Measurements from ENCODE around the gene NGLY1. TPM values are rescaled to one million over a fixed set of nuclear protein-coding genes. Genes with fewer than 3 reads are reported as not detected.

NGLY1 gene
- total RNA-seq, 1 experiment from 2014 or later = 27.0 TPM

- no peak overlapping the region for H3K56ac ChIP-seq (ENCODE audit: insufficient read length, low read depth, low read length)
- Mint-ChIP-seq H3K27ac (no peak overlapping the region), H3K4me3 (no peak overlapping the region), H3K9me3 (peaks cover 0 to 9% of the 10 kb centered on the region in 2 experiments; a peak in 4 of 5 replicates), H3K36me3 (ENCODE audit: insufficient read depth in 1 of 3, low read depth in 3 of 3) (peaks cover 0 to 4% (median 0%) of the 10 kb centered on the region in 3 experiments; a peak in 1 of 7 replicates), H3K4me1 (peaks cover 14 to 21% of the 10 kb centered on the region in 2 experiments), H3K27me3 (ENCODE audit: low read depth) (no peaks in the 10 kb centered on the region)
- no peak overlapping the region for H3K27ac ChIP-seq (ENCODE audit: insufficient read length, low read depth, low read length)
- no peak overlapping the region for H2AK5ac ChIP-seq (ENCODE audit: insufficient read length, low read length)
- H4K5ac ChIP-seq (ENCODE audit: insufficient read length, low read depth, low read length) = no peak overlapping the region
- no peak overlapping the region for H2BK120ac ChIP-seq (ENCODE audit: low read depth, low read length, poor library complexity, severe bottlenecking)
- H2BK12ac ChIP-seq (ENCODE audit: insufficient read length, low read depth, low read length) = no peak overlapping the region
- H3K4me1 ChIP-seq (ENCODE audit: insufficient read depth, low read length) = peaks cover 5% of the 10 kb centered on the region; the same call in 1 of the 2 replicates
- no peaks in the 10 kb centered on the region for H3K23me2 ChIP-seq (ENCODE audit: insufficient read length, low read depth, low read length, poor library complexity, severe bottlenecking)
- no peak overlapping the region for H3K4ac ChIP-seq (ENCODE audit: low read depth, low read length)
- no peak overlapping the region for H3K14ac ChIP-seq (ENCODE audit: insufficient read depth, low read length)
- no CpG with 5 or more reads among the region's 4 CpGs for WGBS (ENCODE audit: extremely low coverage, insufficient read length, low lambda C conversion rate)
- H4K20me1 ChIP-seq (ENCODE audit: control insufficient read depth, insufficient read depth, insufficient read length) = no peaks in the 10 kb centered on the region
- no peak overlapping the region for H2BK5ac ChIP-seq (ENCODE audit: insufficient read length, low read length)
- no peaks in the 10 kb centered on the region for H3K27me3 ChIP-seq (ENCODE audit: insufficient read depth, low read length)
- no peak overlapping the region for H3K9ac ChIP-seq (ENCODE audit: extremely low read depth, insufficient read length, low read length)
- no peak for TF ChIP-seq CTCF (conservative IDR thresholded peaks at IDR 0.05)
- no peak overlapping the region for H3K4me2 ChIP-seq (ENCODE audit: insufficient read depth, insufficient read length, low read length)
- no peak overlapping the region for H3K18ac ChIP-seq (ENCODE audit: insufficient read length, low read depth, low read length)
- no peaks in the 10 kb centered on the region for H3K79me2 ChIP-seq (ENCODE audit: insufficient read depth, low read length)
- DNase-seq = no peak
- H4K91ac ChIP-seq (ENCODE audit: insufficient read length, low read depth, low read length) = no peak overlapping the region
- no peak overlapping the region for H4K8ac ChIP-seq (replicated peaks; ENCODE audit: insufficient read length, low read depth, low read length)
- H2AFZ ChIP-seq (ENCODE audit: low read length) = no peak overlapping the region
- no peak overlapping the region for H3T11ph ChIP-seq (ENCODE audit: low read length)
- no peaks in the 10 kb centered on the region for H3K79me1 ChIP-seq (ENCODE audit: insufficient read depth, low read depth, low read length, poor library complexity, severe bottlenecking)
- H2BK15ac ChIP-seq (ENCODE audit: low read depth, low read length) = no peak overlapping the region
- H2BK20ac ChIP-seq (ENCODE audit: low read depth, low read length, poor library complexity, severe bottlenecking) = no peak overlapping the region
- no peak overlapping the region for H3K23ac ChIP-seq (ENCODE audit: insufficient read length, low read depth, low read length)
- H3K9me3 ChIP-seq (ENCODE audit: control insufficient read depth, low read depth, low read length) = no peaks in the 10 kb centered on the region
These were observed 35.1 kb upstream of the NGLY1 start for GRCh38 chr3:25818335-25818734.
